ENCODE measurements around the gene KLRF2. TPM values are rescaled to one million over a fixed set of nuclear protein-coding genes. Genes with fewer than 3 reads are reported as not detected.
A peak's percentile ranks its signal among the peaks of the same experiment; 100 is the strongest.

Gene KLRF2
- total RNA-seq, 1 donor from 2014 or later: not detected

- DNase-seq (ENCODE audit: low spot score): no peak
Measured at GRCh38 chr12:9935026-9935425, 53.7 kb downstream of the KLRF2 start.

- no peak for DNase-seq (ENCODE audit: low spot score)
Measured at GRCh38 chr12:9936591-9936990, 55.3 kb downstream of the KLRF2 start.

GRCh38 chr12:9940375-9940774 is 59.1 kb downstream of the KLRF2 start:
- DNase-seq (ENCODE audit: low spot score): peak; percentile 39

DNA sequence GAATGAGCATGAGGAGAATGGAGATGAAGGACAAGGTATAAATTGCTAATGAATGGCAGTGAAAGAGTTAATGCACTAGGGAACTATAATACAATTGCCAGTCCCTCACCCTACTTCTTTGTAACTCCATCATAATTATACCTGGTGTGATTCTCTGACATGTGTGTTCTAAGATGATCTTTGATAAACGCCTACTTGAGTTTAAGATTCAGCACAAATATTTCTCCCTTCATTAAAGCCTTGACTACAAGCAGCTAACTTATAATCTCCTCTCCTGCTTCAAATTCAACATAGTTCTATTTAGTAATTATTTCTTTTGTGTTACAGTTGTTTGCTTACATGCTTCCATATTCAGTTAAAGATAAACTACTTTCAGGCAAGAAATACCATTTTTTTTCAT is 60.5 kb downstream of the KLRF2 start:
- DNase-seq (ENCODE audit: low spot score): no peak

GRCh38 chr12:9943240-9943639 is 62.0 kb downstream of the KLRF2 start:
- DNase-seq (ENCODE audit: low spot score): no peak

DNA sequence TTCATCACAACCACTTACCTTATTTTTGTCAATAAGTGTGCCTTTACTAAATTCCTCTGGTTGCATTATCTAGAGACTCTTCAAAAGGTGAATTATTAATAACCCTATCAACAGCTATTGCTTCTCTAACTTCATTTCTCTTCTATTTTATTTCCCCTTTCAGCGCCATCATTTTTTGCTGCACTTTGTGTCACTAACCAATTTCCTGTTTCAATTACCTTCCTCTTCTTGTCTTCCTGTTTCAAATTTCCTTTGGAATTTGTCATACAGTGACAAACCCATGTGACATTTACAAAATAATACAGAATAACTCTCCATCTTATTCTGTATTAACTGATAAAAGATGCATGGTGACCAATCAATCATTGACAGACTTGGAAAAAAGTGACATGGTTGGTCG is 63.1 kb downstream of the KLRF2 start:
- no peak for DNase-seq (ENCODE audit: low spot score)

Other genes starting within 250 kb of the KLRF2 start
- 24.6 TPM for gene CLEC2D, start 211.8 kb upstream of the KLRF2 start, total RNA-seq (ENCODE audit: insufficient read depth, low replicate concordance)
- gene CLECL1, start 148.4 kb upstream of the KLRF2 start, total RNA-seq (ENCODE audit: insufficient read depth, low replicate concordance): 2.4 TPM
- 5.1 TPM for gene CD69, start 120.6 kb upstream of the KLRF2 start, total RNA-seq (ENCODE audit: insufficient read depth, low replicate concordance)
- gene KLRF1, start 54.0 kb upstream of the KLRF2 start, total RNA-seq (ENCODE audit: insufficient read depth, low replicate concordance): 1.9 TPM
- gene CLEC2B, start 12.1 kb upstream of the KLRF2 start, total RNA-seq (ENCODE audit: insufficient read depth, low replicate concordance): 7.0 TPM
- gene CLEC2A, start 50.9 kb downstream of the KLRF2 start, total RNA-seq (ENCODE audit: insufficient read depth, low replicate concordance): not detected
- 18.1 TPM for gene CLEC12A, start 89.9 kb downstream of the KLRF2 start, total RNA-seq (ENCODE audit: insufficient read depth, low replicate concordance)
- gene CLEC1B, start 117.6 kb downstream of the KLRF2 start, total RNA-seq (ENCODE audit: insufficient read depth, low replicate concordance): 9.4 TPM
- 7.9 TPM for gene CLEC12B, start 129.1 kb downstream of the KLRF2 start, total RNA-seq (ENCODE audit: insufficient read depth, low replicate concordance)
- gene CLEC9A, start 149.2 kb downstream of the KLRF2 start, total RNA-seq (ENCODE audit: insufficient read depth, low replicate concordance): 36.4 TPM
- 3.1 TPM for gene CLEC1A, start 217.5 kb downstream of the KLRF2 start, total RNA-seq (ENCODE audit: insufficient read depth, low replicate concordance)
- gene CLEC7A, start 248.7 kb downstream of the KLRF2 start, total RNA-seq (ENCODE audit: insufficient read depth, low replicate concordance): 26.0 TPM

Measured in umbilical cord (tissue), 2 donors.